IMR-90 (cell line): ENCODE measurements around the gene ELP4. TPM values are rescaled to one million over a fixed set of nuclear protein-coding genes. Genes with fewer than 3 reads are reported as not detected.

ENCODE experiments used
- ATAC-seq: fragments of 200-7000 bp; cut with Tn5 transposase; 2 replicates; pipeline ENCODE4 v1.9.1; 2020; ENCODE audit warnings: low read depth, mild to moderate bottlenecking, moderate library complexity
- BruUV-seq: library from RNA; stranded (reverse); fragments of 400-500 nt; replicated peaks from 2 replicates; lab custom pipeline; 2021; lab: Mats Ljungman, UMichigan
- CTCF ChIA-PET: fragments of 300-600 bp; formaldehyde crosslinking; extraction: SDS; loops from one replicate; lab custom pipeline; 2021; ENCODE audit warnings: antibody characterized with exemption; lab: Yijun Ruan, JAX
- POLR2A ChIA-PET: fragments of 300-600 bp; sonication (Branson Sonifier 250); formaldehyde crosslinking; loops from one replicate; lab custom pipeline; 2022; ENCODE audit warnings: antibody characterized with exemption; ENCODE audit not compliant: unreplicated experiment; lab: Charles Lee
- DNase-seq: peaks from one replicate; pipeline ENCODE4 v3.0.0; 2013
- H2AFZ ChIP-seq: replicated peaks from 2 replicates; pipeline ENCODE3; 2013; ENCODE audit warnings: low read length, mild to moderate bottlenecking; ENCODE audit not compliant: poor library complexity
- H2AK5ac ChIP-seq: 2 replicates; pipeline ENCODE4 v1.6.1; 2013; ENCODE audit warnings: low read depth, low read length, inconsistent platforms
- H2AK9ac ChIP-seq: replicated peaks from 2 replicates; pipeline ENCODE3; 2013; ENCODE audit warnings: mild to moderate bottlenecking, low read depth, low read length, moderate library complexity; ENCODE audit not compliant: poor library complexity
- H2BK120ac ChIP-seq: 2 replicates; pipeline ENCODE4 v1.6.1; 2013; ENCODE audit warnings: low read depth, low read length, inconsistent platforms
- H2BK15ac ChIP-seq: 3 replicates; pipeline ENCODE4 v1.6.1; 2013; ENCODE audit warnings: low read depth, low read length, inconsistent platforms
- H2BK20ac ChIP-seq: 2 replicates; pipeline ENCODE4 v1.6.1; 2013; ENCODE audit warnings: low read depth, mild to moderate bottlenecking, inconsistent platforms, low read length, moderate library complexity
- H2BK5ac ChIP-seq: 2 replicates; pipeline ENCODE4 v1.6.1; 2013; ENCODE audit warnings: mild to moderate bottlenecking, low read depth, low read length, inconsistent platforms; ENCODE audit not compliant: poor library complexity, severe bottlenecking
- H3K14ac ChIP-seq: replicated peaks from 2 replicates; pipeline ENCODE4 v1.6.1; 2013; ENCODE audit warnings: low read depth, low read length, inconsistent platforms
- H3K18ac ChIP-seq: 2 replicates; pipeline ENCODE4 v1.6.1; 2013; ENCODE audit warnings: low read depth, low read length, control low read depth
- H3K23ac ChIP-seq: 2 replicates; pipeline ENCODE4 v1.6.1; 2013; ENCODE audit warnings: low read depth, low read length, inconsistent platforms
- H3K27ac ChIP-seq: 2 replicates; pipeline ENCODE4 v1.5.1; 2013; ENCODE audit warnings: mild to moderate bottlenecking, control low read depth, low read length; ENCODE audit not compliant: insufficient read depth
- H3K27me3 ChIP-seq: 2 replicates; pipeline ENCODE4 v1.6.1; 2013; ENCODE audit warnings: low read length; ENCODE audit not compliant: control insufficient read depth, insufficient read depth
- H3K36me3 ChIP-seq: 2 replicates; pipeline ENCODE4 v1.6.1; 2013; ENCODE audit warnings: low read length, mixed read lengths; ENCODE audit not compliant: control insufficient read depth, insufficient read depth
- H3K4ac ChIP-seq: 2 replicates; pipeline ENCODE4 v1.6.1; 2013; ENCODE audit warnings: low read depth, low read length, inconsistent platforms
- H3K4me1 ChIP-seq: 2 replicates; pipeline ENCODE4 v1.6.1; 2013; ENCODE audit warnings: low read length, mixed read lengths; ENCODE audit not compliant: control insufficient read depth, insufficient read depth
- H3K4me2 ChIP-seq: 2 replicates; pipeline ENCODE4 v1.6.1; 2013; ENCODE audit warnings: low read depth, mild to moderate bottlenecking, control low read depth, low read length, moderate library complexity
- H3K4me3 ChIP-seq: 2 replicates; pipeline ENCODE4 v1.5.1; 2013; ENCODE audit warnings: low read depth, mild to moderate bottlenecking, control low read depth, low read length, moderate library complexity; ENCODE audit not compliant: insufficient read depth
- H3K56ac ChIP-seq: 2 replicates; pipeline ENCODE4 v1.6.1; 2013; ENCODE audit warnings: low read length, inconsistent platforms; ENCODE audit not compliant: insufficient read depth; ENCODE audit errors: extremely low read depth
- H3K79me1 ChIP-seq, 2 experiments: 2 replicates each; pipeline ENCODE4 v1.6.1; 2013; ENCODE audit warnings: low read length in 2 of 2, inconsistent platforms in 1 of 2, low read depth in 1 of 2
- H3K9ac ChIP-seq: 2 replicates; pipeline ENCODE4 v1.6.1; 2013; ENCODE audit warnings: low read depth, low read length, control low read depth
- H3K9me1 ChIP-seq: 2 replicates; pipeline ENCODE4 v1.6.1; 2013; ENCODE audit warnings: low read length, inconsistent platforms; ENCODE audit not compliant: insufficient read depth
- H3K9me3 ChIP-seq: 2 replicates; pipeline ENCODE4 v1.6.1; 2013; ENCODE audit warnings: low read length; ENCODE audit not compliant: control insufficient read depth, insufficient read depth
- H4K20me1 ChIP-seq: 2 replicates; pipeline ENCODE4 v1.6.1; 2013; ENCODE audit warnings: low read length, inconsistent platforms; ENCODE audit not compliant: insufficient read depth
- H4K5ac ChIP-seq: 2 replicates; pipeline ENCODE4 v1.6.1; 2013; ENCODE audit warnings: mild to moderate bottlenecking, low read depth, low read length, control low read depth
- H4K8ac ChIP-seq, 2 experiments: 2 replicates each; pipeline ENCODE4 v1.6.1; 2013; ENCODE audit warnings: low read depth in 2 of 2, low read length in 2 of 2, control low read depth in 1 of 2, inconsistent platforms in 1 of 2
- H4K91ac ChIP-seq: 2 replicates; pipeline ENCODE4 v1.6.1; 2013; ENCODE audit warnings: low read depth, low read length, inconsistent platforms; ENCODE audit not compliant: insufficient read depth
- BHLHE40 ChIP-seq: fragments of 150-350 bp; IDR thresholded peaks from 2 replicates; pipeline ENCODE4 v1.6.1; 2016; ENCODE audit warnings: mild to moderate bottlenecking, low read depth, low read length
- CEBPB ChIP-seq: IDR thresholded peaks from 2 replicates; pipeline ENCODE4 v1.6.1; 2012; ENCODE audit warnings: low read depth, low read length, improper control_type of control experiment
- CHD1 ChIP-seq: IDR thresholded peaks from 2 replicates; pipeline ENCODE4 v1.6.1; 2012; ENCODE audit warnings: low read depth, low read length, improper control_type of control experiment
- FOS ChIP-seq: fragments of 150-350 bp; IDR thresholded peaks from 2 replicates; pipeline ENCODE4 v1.6.1; 2016; ENCODE audit warnings: low read depth, low read length
- MAFK ChIP-seq: IDR thresholded peaks from 2 replicates; pipeline ENCODE4 v1.6.1; 2012; ENCODE audit warnings: low read depth, low read length, improper control_type of control experiment
- MAZ ChIP-seq: IDR thresholded peaks from 2 replicates; pipeline ENCODE4 v1.6.1; 2012; ENCODE audit warnings: low read depth, mild to moderate bottlenecking, low read length, improper control_type of control experiment, moderate library complexity, borderline replicate concordance
- MXI1 ChIP-seq: IDR thresholded peaks from 2 replicates; pipeline ENCODE4 v1.6.1; 2012; ENCODE audit warnings: low read depth, mild to moderate bottlenecking, low read length, moderate library complexity, borderline replicate concordance
- NFE2L2 ChIP-seq: fragments of 150-350 bp; IDR thresholded peaks from 2 replicates; pipeline ENCODE4 v1.6.1; 2016; ENCODE audit warnings: low read depth, mild to moderate bottlenecking, low read length
- POLR2A ChIP-seq: IDR thresholded peaks from 2 replicates; pipeline ENCODE4 v1.6.1; 2012; ENCODE audit warnings: mild to moderate bottlenecking, low read depth, low read length
- RAD21 ChIP-seq: IDR thresholded peaks from 2 replicates; pipeline ENCODE4 v1.6.1; 2012; ENCODE audit warnings: low read length, improper control_type of control experiment
- RCOR1 ChIP-seq: IDR thresholded peaks from 2 replicates; pipeline ENCODE4 v1.6.1; 2012; ENCODE audit warnings: mild to moderate bottlenecking, low read length, improper control_type of control experiment; ENCODE audit not compliant: insufficient replicate concordance
- RFX5 ChIP-seq: IDR thresholded peaks from 2 replicates; pipeline ENCODE4 v1.8.0; 2012; ENCODE audit warnings: low read depth, mild to moderate bottlenecking, low read length, moderate library complexity
- SMC3 ChIP-seq: fragments of 150-350 bp; IDR thresholded peaks from 2 replicates; pipeline ENCODE4 v1.6.1; 2016; ENCODE audit warnings: low read depth, mild to moderate bottlenecking, antibody characterized with exemption, low read length, moderate library complexity
- WGBS, 2 experiments: methylation state at CpG; one replicate each; pipeline versions ENCODE4 v1.1.5 to v1.1.7; 2013; ENCODE audit warnings: missing lambda C conversion rate in 2 of 2; ENCODE audit not compliant: insufficient read length in 1 of 2; ENCODE audit errors: extremely low coverage in 2 of 2; 5-methylcytosine and 5-hydroxymethylcytosine counted together
- dilution Hi-C: fragments of 300-500 bp; cut with HindIII; formaldehyde crosslinking; loops from one replicate; pipeline ENCODE4 v1.14.3; 2018; ENCODE audit warnings: low sequenced_read_pairs; ENCODE audit not compliant: unreplicated experiment
- in situ Hi-C: fragments of 300-500 bp; cut with MboI; formaldehyde crosslinking; loops from 3 replicates; pipeline ENCODE4 v1.14.3; 2019; ENCODE audit warnings: low sequenced_read_pairs, inconsistent platforms, mixed read lengths
- intact Hi-C: fragments of 100-400 bp; cut with micrococcal nuclease; formaldehyde crosslinking; loops from 2 replicates; pipeline ENCODE4 v1.10.0; 2022
- polyA plus RNA-seq, 3 experiments: library from polyadenylated mRNA; depleted of rRNA; stranded (reverse); fragments of >200 nt; gene quantifications; 2 replicates each; pipeline ENCODE4 v1.2.3, GENCODE V29; 2012; ENCODE audit warnings: low replicate concordance in 1 of 3
- total RNA-seq: library from RNA; depleted of rRNA; stranded (reverse); fragments of >200 nt; gene quantifications from 2 replicates; pipeline ENCODE4 v1.2.3, GENCODE V29; 2012
- TF ChIP-seq, protein P1 (sequence below): conservative IDR thresholded peaks from 2 replicates; pipeline ENCODE4 v1.5.1; 2012; ENCODE audit warnings: mild to moderate bottlenecking, low read depth, low read length, improper control_type of control experiment
- TF ChIP-seq, protein P2 (sequence below): fragments of 150-350 bp; IDR thresholded peaks from 2 replicates; pipeline ENCODE4 v1.6.1; 2017; ENCODE audit warnings: mild to moderate bottlenecking, antibody characterized with exemption, low read length, low read depth
- TF ChIP-seq, protein P3 (sequence below): fragments of 150-350 bp; IDR thresholded peaks from 2 replicates; pipeline ENCODE4 v1.6.1; 2016; ENCODE audit warnings: low read depth, mild to moderate bottlenecking, low read length, moderate library complexity, borderline replicate concordance

The ELP4 gene
- total and polyA plus RNA-seq, 2 of the 4 experiments (the other 2 are of a cell fraction) = 8.4 to 20.4 TPM

DNA sequence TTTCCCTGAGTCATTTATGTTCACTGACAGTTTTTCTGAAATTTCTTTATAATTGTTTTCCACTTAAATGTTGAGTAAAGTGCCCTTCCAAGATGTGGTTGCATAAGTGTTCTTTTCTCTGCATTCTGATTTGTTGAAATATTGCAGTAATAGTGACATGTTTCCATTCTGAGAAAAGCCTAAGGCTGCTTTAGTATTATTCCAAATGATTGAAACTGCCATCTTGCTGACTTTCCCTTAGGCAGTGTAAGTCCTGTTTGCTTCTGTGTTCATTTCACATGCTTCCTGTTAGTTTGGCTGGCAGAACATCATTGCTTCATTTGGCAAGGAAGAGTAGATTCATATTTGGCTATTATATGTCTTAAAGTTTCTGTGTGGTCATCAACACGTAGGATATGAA lies 146.5 kb downstream of the ELP4 start:
- no peaks in the 10 kb centered on the region for H4K20me1 ChIP-seq
- WGBS, 2 experiments = no CpG with 5 or more reads among the region's 1 CpG
- no peaks in the 10 kb centered on the region for H3K9me3 ChIP-seq
- no peak overlapping the region for H3K27ac ChIP-seq
- intact Hi-C loops (no loop called here), in situ Hi-C loops (no loop called here), dilution Hi-C loops (no loop called here)
- H3K4me1 ChIP-seq = peaks cover 4% of the 10 kb centered on the region; the same call in 1 of the 2 replicates
- H3K14ac ChIP-seq = peak overlapping the region; percentile 59
- H3K18ac ChIP-seq = peak overlapping the region; percentile 86; the same call in 1 of the 2 replicates
- TF ChIP-seq FOS = no peak
- TF ChIP-seq, protein P1, sequence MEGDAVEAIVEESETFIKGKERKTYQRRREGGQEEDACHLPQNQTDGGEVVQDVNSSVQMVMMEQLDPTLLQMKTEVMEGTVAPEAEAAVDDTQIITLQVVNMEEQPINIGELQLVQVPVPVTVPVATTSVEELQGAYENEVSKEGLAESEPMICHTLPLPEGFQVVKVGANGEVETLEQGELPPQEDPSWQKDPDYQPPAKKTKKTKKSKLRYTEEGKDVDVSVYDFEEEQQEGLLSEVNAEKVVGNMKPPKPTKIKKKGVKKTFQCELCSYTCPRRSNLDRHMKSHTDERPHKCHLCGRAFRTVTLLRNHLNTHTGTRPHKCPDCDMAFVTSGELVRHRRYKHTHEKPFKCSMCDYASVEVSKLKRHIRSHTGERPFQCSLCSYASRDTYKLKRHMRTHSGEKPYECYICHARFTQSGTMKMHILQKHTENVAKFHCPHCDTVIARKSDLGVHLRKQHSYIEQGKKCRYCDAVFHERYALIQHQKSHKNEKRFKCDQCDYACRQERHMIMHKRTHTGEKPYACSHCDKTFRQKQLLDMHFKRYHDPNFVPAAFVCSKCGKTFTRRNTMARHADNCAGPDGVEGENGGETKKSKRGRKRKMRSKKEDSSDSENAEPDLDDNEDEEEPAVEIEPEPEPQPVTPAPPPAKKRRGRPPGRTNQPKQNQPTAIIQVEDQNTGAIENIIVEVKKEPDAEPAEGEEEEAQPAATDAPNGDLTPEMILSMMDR = no peak
- no peak for TF ChIP-seq CHD1
- TF ChIP-seq RFX5 = no peak
- TF ChIP-seq RCOR1 = no peak
- no peak for TF ChIP-seq MAFK
- TF ChIP-seq, protein P2, sequence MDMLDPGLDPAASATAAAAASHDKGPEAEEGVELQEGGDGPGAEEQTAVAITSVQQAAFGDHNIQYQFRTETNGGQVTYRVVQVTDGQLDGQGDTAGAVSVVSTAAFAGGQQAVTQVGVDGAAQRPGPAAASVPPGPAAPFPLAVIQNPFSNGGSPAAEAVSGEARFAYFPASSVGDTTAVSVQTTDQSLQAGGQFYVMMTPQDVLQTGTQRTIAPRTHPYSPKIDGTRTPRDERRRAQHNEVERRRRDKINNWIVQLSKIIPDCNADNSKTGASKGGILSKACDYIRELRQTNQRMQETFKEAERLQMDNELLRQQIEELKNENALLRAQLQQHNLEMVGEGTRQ = no peak
- TF ChIP-seq, protein P3, sequence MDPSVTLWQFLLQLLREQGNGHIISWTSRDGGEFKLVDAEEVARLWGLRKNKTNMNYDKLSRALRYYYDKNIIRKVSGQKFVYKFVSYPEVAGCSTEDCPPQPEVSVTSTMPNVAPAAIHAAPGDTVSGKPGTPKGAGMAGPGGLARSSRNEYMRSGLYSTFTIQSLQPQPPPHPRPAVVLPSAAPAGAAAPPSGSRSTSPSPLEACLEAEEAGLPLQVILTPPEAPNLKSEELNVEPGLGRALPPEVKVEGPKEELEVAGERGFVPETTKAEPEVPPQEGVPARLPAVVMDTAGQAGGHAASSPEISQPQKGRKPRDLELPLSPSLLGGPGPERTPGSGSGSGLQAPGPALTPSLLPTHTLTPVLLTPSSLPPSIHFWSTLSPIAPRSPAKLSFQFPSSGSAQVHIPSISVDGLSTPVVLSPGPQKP = no peak
- no peak for TF ChIP-seq BHLHE40
- no peak for TF ChIP-seq POLR2A
- TF ChIP-seq CEBPB = no peak
- no peak for TF ChIP-seq RAD21
- no peak for TF ChIP-seq MXI1
- TF ChIP-seq NFE2L2 = no peak
- no peak for TF ChIP-seq SMC3
- no peak for TF ChIP-seq MAZ
- H2AFZ ChIP-seq = no peak overlapping the region
- no peak overlapping the region for H3K9ac ChIP-seq
- H3K36me3 ChIP-seq = no peaks in the 10 kb centered on the region
- no peak overlapping the region; the same call in 1 of the 2 replicates for H3K4me2 ChIP-seq
- CTCF ChIA-PET = no interaction called here
- no TSS peak for BruUV-seq
- DNase-seq (peak; percentile 9), ATAC-seq (no peak)
- H2BK120ac ChIP-seq = peak overlapping the region; percentile 77
- H2BK5ac ChIP-seq = peak overlapping the region; percentile 57
- POLR2A ChIA-PET = no interaction called here
- peak overlapping the region; percentile 14; the same call in 1 of the 2 replicates for H3K23ac ChIP-seq
- peak overlapping the region; percentile 90 for H2BK20ac ChIP-seq
- no peak overlapping the region for H3K56ac ChIP-seq
- peak overlapping the region; percentile 35 for H4K91ac ChIP-seq
- peak overlapping the region in 1 of 2 experiments; percentile 77; a peak in 2 of 4 replicates for H4K8ac ChIP-seq
- H3K4me3 ChIP-seq = no peak overlapping the region
- no peak overlapping the region for H2BK15ac ChIP-seq
- peak overlapping the region; percentile 51; the same call in 1 of the 2 replicates for H3K4ac ChIP-seq
- H3K79me1 ChIP-seq = no peaks in the 10 kb centered on the region
- no peak overlapping the region for H2AK9ac ChIP-seq
- no peaks in the 10 kb centered on the region for H3K27me3 ChIP-seq
- peak overlapping the region; percentile 54; the same call in 1 of the 2 replicates for H4K5ac ChIP-seq
- H3K9me1 ChIP-seq = 0 out of 2 replicates have a peak, but pooled peaks cover 2% of the 10 kb centered on the region
- 0 out of 2 replicates have a peak overlapping the region, but pooled peaks have one; percentile 2 for H2AK5ac ChIP-seq
